ENCODE results near the gene ARFGAP1. TPM values are rescaled to one million over a fixed set of nuclear protein-coding genes. Genes with fewer than 3 reads are reported as not detected.

ARFGAP1 gene
- total and polyA plus RNA-seq, 10 of the 15 experiments (the other 5 are each of a cell fraction or from before 2014, with no cell fraction given), result 0.45 to 79.9 (median 30.8) TPM

DNA sequence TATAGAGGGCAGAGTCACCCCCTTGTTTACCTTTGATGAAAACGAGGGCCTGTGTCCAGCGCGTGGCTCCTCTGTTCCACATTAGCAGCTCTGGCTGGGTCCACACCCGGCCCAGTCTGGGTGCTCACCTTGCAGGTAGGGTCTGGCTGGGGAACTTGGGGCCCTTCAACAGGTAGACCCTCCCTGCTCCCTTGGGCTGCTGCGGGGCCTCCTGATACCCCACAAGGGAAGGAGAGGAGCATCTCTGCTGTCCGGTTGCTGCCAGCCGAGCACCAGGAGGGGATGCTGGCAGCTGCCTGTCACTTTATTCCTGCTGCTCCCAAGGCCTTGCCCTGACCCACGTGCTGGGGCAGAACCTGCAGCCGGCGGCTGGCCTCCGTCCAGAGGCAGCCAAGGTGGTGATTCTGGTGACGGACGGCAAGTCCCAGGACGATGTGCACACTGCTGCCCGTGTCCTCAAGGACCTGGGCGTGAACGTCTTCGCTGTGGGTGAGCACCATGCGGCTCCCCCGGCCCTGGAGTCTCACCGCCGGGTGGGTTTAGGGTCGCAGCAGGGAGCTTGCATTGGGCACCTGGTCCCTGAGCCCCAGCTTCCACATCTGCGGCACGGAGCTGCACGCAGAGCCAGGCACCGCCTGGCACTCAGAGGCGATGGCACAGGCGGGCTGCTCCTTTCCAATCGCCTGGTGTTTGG, 35.8 kb downstream of the ARFGAP1 start:
- no peak overlapping the region for H2AFZ ChIP-seq (ENCODE audit: control insufficient read depth, low read depth, low read length)
- no peaks in the 10 kb centered on the region for H3K27me3 ChIP-seq (replicated peaks in 1 of 2; ENCODE audit: control insufficient read depth in 2 of 2, insufficient read depth in 2 of 2, low read length in 1 of 2)
- ATAC-seq (no peak), FAIRE-seq (no peak), DNase-seq (ENCODE audit: low read depth, low spot score) (no peak)
- H3K9ac ChIP-seq (ENCODE audit: control insufficient read depth, insufficient read depth, low read length), result no peak overlapping the region
- no peaks in the 10 kb centered on the region for H3K79me2 ChIP-seq (ENCODE audit: control insufficient read depth, insufficient read depth, low read length)
- POLR2A ChIA-PET, result no interaction called here
- no peak overlapping the region for H3K4me2 ChIP-seq (ENCODE audit: control insufficient read depth, insufficient read depth)
- RAD21 ChIA-PET (ENCODE audit: unreplicated experiment), result interaction anchor here (0.9 to 1.2 kb wide), 2 partner anchors 14 to 74 kb away, joined by 3 to 6 read pairs; no protein-coding TSS in a partner anchor
- no peak overlapping the region for H3K27ac ChIP-seq (ENCODE audit: control insufficient read depth, insufficient read depth)
- BruUV-seq (replicated peaks), result no TSS peak
- intact Hi-C loops (cut with micrococcal nuclease; ENCODE audit: unreplicated experiment), result no loop called here
- H3K9me3 ChIP-seq (replicated peaks; ENCODE audit: control insufficient read depth, insufficient read depth, low read length), result no peaks in the 10 kb centered on the region
- 55% methylated on average over 29 of the region's 30 CpGs for WGBS (ENCODE audit: insufficient coverage, insufficient replicate concordance, low lambda C conversion rate, missing lambda C conversion rate)
- no peak overlapping the region for H3K4me3 ChIP-seq
- no peaks in the 10 kb centered on the region for H3K36me3 ChIP-seq (ENCODE audit: control insufficient read depth in 2 of 2, insufficient read depth in 2 of 2, low read length in 1 of 2)
- SMC1A ChIA-PET (ENCODE audit: uncharacterized antibody, unreplicated experiment), result no interaction called here
- in situ Hi-C loops (cut with MboI), result no loop called here
- CTCF ChIA-PET, result interaction anchor here (1.5 kb wide), 1 partner anchor 74 kb away, joined by 7 read pairs; no protein-coding TSS in a partner anchor
- no peaks in the 10 kb centered on the region for H3K4me1 ChIP-seq (ENCODE audit: control insufficient read depth, insufficient read depth, low read length)
- TF ChIP-seq CHD4 (IDR thresholded peaks at IDR 0.05), result no peak
- no peak for TF ChIP-seq YY1 (IDR thresholded peaks at IDR 0.05; ENCODE audit: low read depth, low read length)
- TF ChIP-seq, protein P1, sequence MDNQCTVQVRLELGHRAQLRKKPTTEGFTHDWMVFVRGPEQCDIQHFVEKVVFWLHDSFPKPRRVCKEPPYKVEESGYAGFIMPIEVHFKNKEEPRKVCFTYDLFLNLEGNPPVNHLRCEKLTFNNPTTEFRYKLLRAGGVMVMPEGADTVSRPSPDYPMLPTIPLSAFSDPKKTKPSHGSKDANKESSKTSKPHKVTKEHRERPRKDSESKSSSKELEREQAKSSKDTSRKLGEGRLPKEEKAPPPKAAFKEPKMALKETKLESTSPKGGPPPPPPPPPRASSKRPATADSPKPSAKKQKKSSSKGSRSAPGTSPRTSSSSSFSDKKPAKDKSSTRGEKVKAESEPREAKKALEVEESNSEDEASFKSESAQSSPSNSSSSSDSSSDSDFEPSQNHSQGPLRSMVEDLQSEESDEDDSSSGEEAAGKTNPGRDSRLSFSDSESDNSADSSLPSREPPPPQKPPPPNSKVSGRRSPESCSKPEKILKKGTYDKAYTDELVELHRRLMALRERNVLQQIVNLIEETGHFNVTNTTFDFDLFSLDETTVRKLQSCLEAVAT (IDR thresholded peaks at IDR 0.05), result no peak
- TF ChIP-seq CBFB (IDR thresholded peaks at IDR 0.05; ENCODE audit: low read depth), result no peak
- TF ChIP-seq YBX1 (IDR thresholded peaks at IDR 0.05), result no peak
- TF ChIP-seq ZBED1 (IDR thresholded peaks at IDR 0.05; ENCODE audit: borderline replicate concordance), result no peak
- no peak for TF ChIP-seq POLR2AphosphoS5 (IDR thresholded peaks at IDR 0.05; ENCODE audit: low read length)
- no peak for TF ChIP-seq SMAD5 (IDR thresholded peaks at IDR 0.05; ENCODE audit: low read depth)
- no peak for TF ChIP-seq TCF7 (IDR thresholded peaks at IDR 0.05; ENCODE audit: borderline replicate concordance)
- no peak for TF ChIP-seq ZNF207 (IDR thresholded peaks at IDR 0.05; ENCODE audit: borderline replicate concordance)
- no peak for TF ChIP-seq GATAD2B (conservative IDR thresholded peaks at IDR 0.05; ENCODE audit: low read depth)
- no peak for TF ChIP-seq NBN (IDR thresholded peaks at IDR 0.05)
- TF ChIP-seq, protein P2, sequence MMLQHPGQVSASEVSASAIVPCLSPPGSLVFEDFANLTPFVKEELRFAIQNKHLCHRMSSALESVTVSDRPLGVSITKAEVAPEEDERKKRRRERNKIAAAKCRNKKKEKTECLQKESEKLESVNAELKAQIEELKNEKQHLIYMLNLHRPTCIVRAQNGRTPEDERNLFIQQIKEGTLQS (IDR thresholded peaks at IDR 0.05; ENCODE audit: borderline replicate concordance, extremely low read depth, low read depth, low read length), result no peak
- TF ChIP-seq EP300 (IDR thresholded peaks at IDR 0.05; ENCODE audit: borderline replicate concordance in 1 of 2, control insufficient read depth in 1 of 2, low read depth in 2 of 2, low read length in 2 of 2), result no peak
- TF ChIP-seq TARDBP (IDR thresholded peaks at IDR 0.05; ENCODE audit: borderline replicate concordance), result no peak
- TF ChIP-seq, protein P3, sequence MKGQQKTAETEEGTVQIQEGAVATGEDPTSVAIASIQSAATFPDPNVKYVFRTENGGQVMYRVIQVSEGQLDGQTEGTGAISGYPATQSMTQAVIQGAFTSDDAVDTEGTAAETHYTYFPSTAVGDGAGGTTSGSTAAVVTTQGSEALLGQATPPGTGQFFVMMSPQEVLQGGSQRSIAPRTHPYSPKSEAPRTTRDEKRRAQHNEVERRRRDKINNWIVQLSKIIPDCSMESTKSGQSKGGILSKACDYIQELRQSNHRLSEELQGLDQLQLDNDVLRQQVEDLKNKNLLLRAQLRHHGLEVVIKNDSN (IDR thresholded peaks at IDR 0.05; ENCODE audit: borderline replicate concordance, extremely low read length, insufficient read depth, low read depth, low read length), result no peak
- TF ChIP-seq RBBP5 (conservative IDR thresholded peaks at IDR 0.05), result no peak
- no peak for TF ChIP-seq BCL11A (IDR thresholded peaks at IDR 0.05; ENCODE audit: low read depth, low read length)
- no peaks in the 10 kb centered on the region for H4K20me1 ChIP-seq (ENCODE audit: control insufficient read depth, insufficient read depth)

Measured in GM12878 (cell line).